ENCODE measurements around the gene KIAA0586.
"Not testable (repeated sequence)": the region's sequence is repeated elsewhere in the genome, so short reads cannot be mapped to it uniquely, and the experiment has no call there.

The KIAA0586 gene

GRCh38 chr14:58427281-58428117, at the start of gene KIAA0586, which contains the start of gene TIMM9:
KIAA0586 (plus strand) TSS chr14:58427719; CDS start chr14:58428265, 546 bp downstream.
TIMM9 (minus strand) TSS chr14:58427531; CDS start chr14:58411945, 15,586 bp downstream.
- DNase-seq (ENCODE audit: low read depth), result peak; percentile 91

GRCh38 chr14:58390830-58391229, 36.7 kb upstream of the KIAA0586 start:
- DNase-seq (ENCODE audit: low read depth), result no peak

- DNase-seq (ENCODE audit: low read depth), result no peak
Measured at GRCh38 chr14:58395562-58395811, 32.0 kb upstream of the KIAA0586 start.

GRCh38 chr14:58395812-58396788, 31.4 kb upstream of the KIAA0586 start, which contains the start of gene TOMM20L:
TOMM20L (plus strand) TSS chr14:58395930; CDS start chr14:58395958, 28 bp downstream.
- DNase-seq (ENCODE audit: low read depth), result peak; percentile 63

- no peak for DNase-seq (ENCODE audit: low read depth)
Measured at GRCh38 chr14:58397156-58397555, 30.4 kb upstream of the KIAA0586 start.

GRCh38 chr14:58398495-58398894, 29.0 kb upstream of the KIAA0586 start:
- no peak for DNase-seq (ENCODE audit: low read depth)

GRCh38 chr14:58398895-58399294, 28.6 kb upstream of the KIAA0586 start:
- no peak for DNase-seq (ENCODE audit: low read depth)

GRCh38 chr14:58401587-58401986, 25.9 kb upstream of the KIAA0586 start:
- no peak for DNase-seq (ENCODE audit: low read depth)

- no peak for DNase-seq (ENCODE audit: low read depth)
Measured at GRCh38 chr14:58408681-58409215, 18.8 kb upstream of the KIAA0586 start.

GRCh38 chr14:58414845-58415244, 12.7 kb upstream of the KIAA0586 start:
- DNase-seq (ENCODE audit: low read depth), result no peak

- DNase-seq (ENCODE audit: low read depth), result no peak
Measured at GRCh38 chr14:58415636-58416547, 11.6 kb upstream of the KIAA0586 start.

GRCh38 chr14:58416934-58417333, 10.6 kb upstream of the KIAA0586 start:
- DNase-seq (ENCODE audit: low read depth), result not testable (repeated sequence)

- DNase-seq (ENCODE audit: low read depth), result peak; percentile 15
Measured at GRCh38 chr14:58426670-58427280, 744 bp upstream of the KIAA0586 start.

GRCh38 chr14:58428118-58428683, 682 bp downstream of the KIAA0586 start:
- DNase-seq (ENCODE audit: low read depth), result no peak

- DNase-seq (ENCODE audit: low read depth), result no peak
Measured at GRCh38 chr14:58430156-58430555, 2.6 kb downstream of the KIAA0586 start.

- DNase-seq (ENCODE audit: low read depth), result no peak
Measured at GRCh38 chr14:58439476-58439875, 12.0 kb downstream of the KIAA0586 start.

- no peak for DNase-seq (ENCODE audit: low read depth)
Measured at GRCh38 chr14:58444627-58445026, 17.1 kb downstream of the KIAA0586 start.

- no peak for DNase-seq (ENCODE audit: low read depth)
Measured at GRCh38 chr14:58455593-58456265, 28.2 kb downstream of the KIAA0586 start.

GRCh38 chr14:58460772-58461171, 33.3 kb downstream of the KIAA0586 start:
- DNase-seq (ENCODE audit: low read depth), result no peak

- DNase-seq (ENCODE audit: low read depth), result no peak
Measured at GRCh38 chr14:58463147-58463546, 35.6 kb downstream of the KIAA0586 start.

Measured in activated T-helper 1 cell treated with Interleukin-2 at 50 U/mL for 16 hours (primary cell).